CD4-positive, alpha-beta T cell treated with Interleukin-10 for 1 hour (primary cell): Measurements from ENCODE around the gene OR4E1.
"Not testable (repeated sequence)": the region's sequence is repeated elsewhere in the genome, so short reads cannot be mapped to it uniquely, and the experiment has no call there.

Experiments
- DNase-seq: peaks from one replicate; pipeline ENCODE4 v3.0.0-alpha.2; 2020

Gene OR4E1, protein sequence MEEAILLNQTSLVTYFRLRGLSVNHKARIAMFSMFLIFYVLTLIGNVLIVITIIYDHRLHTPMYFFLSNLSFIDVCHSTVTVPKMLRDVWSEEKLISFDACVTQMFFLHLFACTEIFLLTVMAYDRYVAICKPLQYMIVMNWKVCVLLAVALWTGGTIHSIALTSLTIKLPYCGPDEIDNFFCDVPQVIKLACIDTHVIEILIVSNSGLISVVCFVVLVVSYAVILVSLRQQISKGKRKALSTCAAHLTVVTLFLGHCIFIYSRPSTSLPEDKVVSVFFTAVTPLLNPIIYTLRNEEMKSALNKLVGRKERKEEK

DNA sequence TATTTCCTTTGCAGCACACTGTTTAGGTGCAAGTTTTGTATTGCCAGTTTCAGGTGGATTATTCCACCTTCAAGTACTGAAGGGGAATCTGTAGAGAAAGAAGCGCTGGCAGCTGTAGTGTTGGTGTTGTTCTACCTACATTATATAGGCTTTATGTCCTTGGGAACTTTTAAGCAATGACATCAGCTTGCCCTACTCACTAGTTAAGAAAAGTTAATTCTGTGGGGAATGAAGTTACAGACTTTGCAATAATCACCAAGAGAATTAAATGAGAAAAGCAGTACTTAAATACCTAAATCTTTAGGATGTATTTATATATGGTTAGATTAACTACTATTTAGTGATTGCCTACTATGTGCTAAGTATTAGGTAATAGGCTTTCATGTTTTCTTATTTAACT is at the start of gene OR4E1:
OR4E1 (minus strand) TSS at position 101 of the 400 bp plus-strand sequence. CDS start 2,883 bp downstream, outside the sequence.
- no peak for DNase-seq

DNA sequence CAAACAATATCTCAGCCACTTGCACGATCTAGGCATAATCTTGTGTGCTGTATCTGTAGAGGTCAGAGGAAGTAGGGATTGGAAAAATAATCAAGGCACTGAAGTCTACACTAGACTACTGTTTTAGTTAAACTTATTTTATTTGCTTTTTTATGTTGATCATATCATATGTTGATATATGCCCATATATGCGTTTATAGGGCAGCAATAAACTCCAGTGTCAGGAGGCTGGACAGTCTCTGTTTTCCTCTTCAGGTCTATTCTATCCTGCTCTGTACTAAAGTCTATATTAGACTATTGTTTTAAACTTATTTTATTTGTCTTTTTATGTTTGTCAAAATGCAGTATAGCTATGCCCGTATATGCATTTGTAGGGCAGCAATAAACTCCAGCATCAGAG is 47.9 kb upstream of the OR4E1 start:
- DNase-seq = no peak

DNA sequence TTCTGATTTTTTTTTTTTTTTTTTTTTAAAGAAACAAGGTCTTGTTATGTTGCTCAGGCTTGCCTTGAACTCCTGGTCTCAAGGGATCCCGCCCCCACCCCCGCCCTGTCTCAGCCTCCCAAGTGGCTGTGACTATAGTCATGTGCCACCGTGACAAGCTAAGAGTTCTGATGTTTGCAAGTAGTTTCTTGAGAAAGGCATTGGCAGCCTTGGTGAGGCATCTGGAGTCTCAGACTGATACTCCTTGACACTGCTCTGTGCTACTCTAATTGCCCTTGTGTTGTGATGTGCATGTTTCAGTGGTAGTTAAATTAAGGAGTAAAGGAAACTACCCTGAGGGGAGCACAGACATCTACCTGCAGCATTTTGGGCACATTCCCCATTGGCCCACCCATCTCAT is 46.2 kb upstream of the OR4E1 start:
- no peak for DNase-seq

DNA sequence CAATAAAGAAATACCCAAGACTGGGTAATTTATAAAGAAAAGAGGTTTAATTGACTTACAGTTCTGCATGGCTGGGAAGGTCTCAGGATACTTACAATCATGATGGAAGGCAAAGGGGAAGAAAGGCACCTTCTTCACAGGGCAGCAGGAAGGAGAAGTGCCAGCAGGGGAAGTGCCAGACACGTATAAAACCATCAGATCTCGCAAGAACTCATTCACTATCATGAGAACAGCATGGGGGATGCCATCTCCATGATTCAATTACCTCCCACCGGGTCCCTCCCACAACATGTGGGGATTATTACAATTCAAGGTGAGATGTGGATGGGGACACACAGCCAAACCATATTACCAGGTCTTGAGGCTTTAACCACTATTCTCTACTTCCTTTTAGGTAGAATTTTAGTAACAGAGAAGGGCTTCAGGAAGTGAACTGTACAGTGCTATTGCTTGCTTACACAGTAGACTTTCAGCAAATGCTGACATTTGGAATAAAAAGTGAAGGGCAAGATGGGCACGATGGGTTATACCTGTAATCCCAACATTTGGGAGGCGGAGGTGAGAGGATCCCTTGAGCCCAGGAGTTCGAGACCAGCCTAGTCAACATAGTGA is 40.8 kb upstream of the OR4E1 start:
- no peak for DNase-seq

DNA sequence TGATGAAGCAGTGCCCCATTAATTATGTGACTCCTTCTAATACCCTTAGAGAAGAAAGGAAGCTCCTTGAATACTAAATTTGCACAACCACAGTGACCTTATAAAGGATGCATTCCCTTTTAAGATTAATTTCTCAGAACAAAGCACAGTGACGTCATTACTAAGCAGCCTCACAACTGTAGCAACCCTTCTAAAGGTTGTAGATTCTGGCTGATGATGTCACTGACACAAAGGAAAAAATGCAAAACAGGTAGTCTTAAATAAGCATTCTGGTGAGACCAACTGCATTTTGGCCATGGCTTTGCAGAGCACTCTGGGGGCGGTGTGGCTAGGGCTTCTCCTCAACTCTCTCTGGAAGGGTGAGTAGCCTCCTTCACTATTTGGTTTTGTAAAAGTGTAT is 38.4 kb upstream of the OR4E1 start:
- DNase-seq = peak; percentile 44

DNA sequence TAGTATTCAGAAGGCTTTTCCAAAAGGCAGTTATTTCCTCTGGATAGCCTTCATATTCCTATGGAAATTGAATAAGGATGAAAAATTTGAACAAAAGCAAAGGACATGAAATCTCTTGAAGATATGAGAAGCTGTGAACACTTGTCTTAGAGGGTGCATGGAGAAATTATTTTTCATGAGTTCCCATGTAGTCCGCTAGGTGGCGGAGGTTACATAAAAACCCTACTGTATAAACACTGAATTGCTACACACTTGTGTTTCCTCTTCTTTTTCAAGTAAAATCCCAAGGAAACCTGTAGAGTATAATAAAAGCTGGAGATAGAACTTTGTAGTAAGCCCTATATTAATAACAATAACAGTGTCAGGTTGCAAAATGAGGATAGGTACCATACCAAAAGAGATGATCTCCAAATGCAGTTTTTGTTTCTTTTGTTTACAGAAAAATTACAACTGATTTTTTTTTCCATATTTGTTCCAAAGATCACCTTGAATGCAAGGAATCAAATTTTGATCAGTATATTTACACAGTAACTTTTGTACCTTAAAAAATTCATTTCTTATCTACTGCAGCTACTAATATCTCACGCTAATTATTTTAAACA is 37.8 kb upstream of the OR4E1 start:
- DNase-seq = peak; percentile 54

DNA sequence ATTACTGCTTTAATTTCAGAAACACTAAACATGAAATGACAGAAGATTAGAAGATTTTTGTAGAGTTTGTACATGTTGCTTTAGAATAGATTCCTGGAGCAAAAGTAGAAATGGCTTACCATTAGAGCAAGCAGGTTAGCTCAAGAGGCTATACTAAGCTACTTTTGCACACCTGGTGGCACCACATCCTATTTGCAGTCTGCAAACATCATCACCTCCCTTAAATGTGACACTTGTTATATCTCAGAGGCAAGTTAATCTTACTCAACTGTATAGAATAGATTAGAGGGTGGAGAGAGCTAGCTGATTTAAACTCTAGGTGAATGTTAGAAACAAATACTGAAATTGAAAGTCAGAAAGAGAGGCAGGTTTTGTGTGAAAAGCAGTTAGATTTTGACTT is 30.7 kb upstream of the OR4E1 start:
- no peak for DNase-seq

DNA sequence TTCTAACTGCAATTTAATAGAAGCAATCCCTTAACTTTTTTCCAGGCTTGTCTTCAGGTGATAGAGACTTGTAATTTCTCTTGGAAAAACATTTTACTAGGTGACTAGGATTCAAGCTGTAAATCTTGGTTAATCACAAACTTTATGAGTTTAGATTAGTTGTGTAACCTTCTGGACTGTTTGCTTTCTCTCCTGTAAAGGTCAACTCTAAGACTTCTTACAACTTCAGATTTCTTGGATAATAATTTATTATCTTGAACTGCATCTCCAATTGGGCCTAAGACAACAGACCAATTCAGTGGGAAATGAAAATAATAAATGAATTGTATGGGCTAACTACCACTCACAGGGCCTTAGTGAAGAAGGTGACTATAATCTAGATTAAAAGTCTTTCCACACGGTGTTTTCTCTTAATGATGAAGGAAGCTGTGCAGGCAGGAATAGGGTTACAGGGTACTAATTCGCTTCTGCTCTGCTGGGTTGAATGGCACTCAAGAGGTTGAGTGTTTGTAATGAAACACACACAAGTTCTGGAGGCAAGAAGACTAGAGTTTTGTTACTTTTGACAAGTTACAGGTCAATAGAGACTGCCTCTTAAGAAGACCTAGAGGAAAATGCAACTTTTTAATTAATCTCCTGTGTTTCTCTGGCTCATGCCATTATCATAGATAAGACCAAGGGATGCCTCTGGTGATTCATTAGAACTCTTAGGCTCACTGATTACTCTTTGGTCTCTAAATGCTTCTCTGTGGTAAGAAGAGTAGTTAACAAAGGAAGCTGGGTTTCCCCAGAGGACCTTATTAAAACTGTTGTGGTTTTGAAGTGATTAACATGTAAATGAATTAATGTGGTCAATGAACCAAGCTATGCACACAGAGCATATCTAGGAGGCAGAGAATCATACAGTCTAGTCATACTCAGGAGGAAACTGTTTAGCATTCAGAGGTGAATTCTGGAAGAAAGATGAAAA is 30.0 kb upstream of the OR4E1 start:
- DNase-seq = peak; percentile 35

DNA sequence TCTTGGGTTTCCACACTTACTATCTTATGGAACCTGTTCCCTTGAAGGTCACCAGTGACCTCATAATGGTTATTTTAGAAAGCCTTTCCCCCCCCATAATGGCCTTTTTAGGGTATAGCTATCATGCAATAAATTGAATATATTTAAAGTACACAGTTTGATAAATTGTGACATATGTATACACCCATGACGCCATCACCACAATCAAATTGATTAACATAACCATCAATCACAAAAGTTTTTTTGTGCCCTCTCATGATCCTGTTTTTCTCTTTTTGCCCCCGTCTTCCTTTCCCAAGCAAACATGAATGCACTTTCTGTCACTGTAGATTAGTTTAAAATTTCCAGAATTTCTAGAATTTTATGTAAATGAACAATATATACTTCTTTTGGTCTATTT is 28.7 kb upstream of the OR4E1 start:
- DNase-seq = no peak

DNA sequence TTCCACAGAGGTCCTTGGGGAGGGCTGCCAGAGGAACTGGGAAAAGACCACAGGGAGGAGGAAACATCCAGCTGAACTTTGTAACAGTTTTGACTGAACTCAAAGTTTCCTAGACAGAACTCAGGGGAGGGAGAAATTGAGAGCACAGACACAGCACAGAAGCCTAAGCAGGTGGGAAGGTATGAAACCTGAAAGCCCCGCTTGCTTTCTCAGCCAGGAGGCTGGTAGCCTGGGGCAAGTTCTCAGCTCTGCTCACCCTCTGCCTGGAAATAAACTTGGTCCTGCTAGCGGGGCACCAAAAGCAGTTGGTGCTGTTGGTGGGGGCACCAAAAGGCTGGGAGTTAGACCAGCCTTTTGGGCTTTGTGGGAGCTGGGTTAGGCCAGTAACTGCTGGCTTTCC is 25.9 kb upstream of the OR4E1 start:
- DNase-seq = no peak

DNA sequence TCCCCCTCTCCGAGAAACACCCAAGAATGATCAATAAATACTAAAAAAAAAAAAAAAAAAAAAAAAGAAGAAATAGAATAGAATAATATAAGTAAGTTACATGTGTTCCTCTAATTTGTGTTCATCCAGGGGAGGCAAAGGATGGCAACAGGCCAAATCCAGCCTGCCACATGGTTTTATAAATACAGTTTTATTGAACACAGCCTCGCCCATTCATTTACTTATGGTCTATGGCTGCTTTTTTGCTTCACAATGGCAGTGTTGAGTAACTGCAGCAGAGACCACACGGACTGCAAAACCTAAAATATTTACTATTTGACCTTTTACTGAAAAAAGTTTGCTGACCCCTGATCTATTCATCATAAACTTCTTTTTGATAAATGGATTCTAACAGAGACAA is 24.9 kb upstream of the OR4E1 start:
- not testable (repeated sequence) for DNase-seq

DNA sequence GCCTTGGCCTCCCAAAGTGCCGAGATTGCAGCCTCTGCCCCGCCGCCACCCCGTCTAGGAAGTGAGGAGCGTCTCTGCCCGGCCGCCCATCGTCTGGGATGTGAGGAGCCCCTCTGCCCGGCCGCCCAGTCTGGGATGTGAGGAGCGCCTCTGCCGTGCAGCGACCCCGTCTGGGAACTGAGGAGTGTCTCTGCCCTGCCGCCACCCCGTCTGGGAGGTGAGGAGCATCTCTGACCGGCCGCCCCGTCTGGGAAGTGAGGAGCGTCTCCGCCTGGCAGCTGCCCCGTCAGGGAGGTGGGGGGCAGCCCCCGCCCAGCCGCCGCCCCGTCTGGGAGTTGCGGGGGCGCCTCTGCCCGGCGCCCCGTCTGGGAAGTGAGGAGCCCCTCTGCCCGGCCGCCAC is 24.0 kb upstream of the OR4E1 start:
- DNase-seq = not testable (repeated sequence)

DNA sequence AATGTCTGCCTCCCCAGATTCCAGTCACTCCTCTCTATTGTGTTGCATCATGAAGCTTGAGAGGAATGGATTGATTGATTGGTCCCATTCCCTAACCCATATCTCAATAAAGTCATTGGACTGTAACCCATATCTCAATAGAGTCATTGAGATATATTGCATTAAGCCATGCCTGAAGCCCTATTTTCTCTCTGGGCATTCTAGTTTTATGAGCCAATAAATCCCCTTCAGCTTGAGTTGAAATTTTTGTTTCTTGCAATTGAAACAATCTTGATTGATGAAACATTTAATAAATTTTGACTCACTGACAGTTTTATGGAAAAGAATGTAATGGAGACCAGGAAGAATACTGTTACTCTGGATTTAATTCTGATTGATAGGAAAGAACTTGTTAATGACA is 20.8 kb upstream of the OR4E1 start:
- no peak for DNase-seq

DNA sequence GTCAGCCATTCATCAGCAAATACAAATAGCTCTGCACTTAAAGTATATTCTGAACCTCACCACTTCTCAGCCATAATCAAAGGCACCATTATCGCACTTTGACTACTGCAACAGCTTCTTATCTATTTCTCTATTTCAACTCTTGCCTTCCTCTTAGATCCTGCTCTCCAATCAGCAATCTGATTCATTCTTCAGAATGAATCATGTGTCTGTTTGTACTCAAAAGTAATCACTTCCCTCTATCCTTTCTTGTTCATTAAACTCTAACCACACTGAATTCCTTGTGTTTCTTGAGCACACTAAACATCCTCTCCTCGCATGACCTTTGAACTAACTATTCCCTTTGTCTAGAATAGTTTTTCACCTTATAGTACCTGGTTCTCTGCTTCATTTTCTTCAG is 12.8 kb upstream of the OR4E1 start:
- no peak for DNase-seq

DNA sequence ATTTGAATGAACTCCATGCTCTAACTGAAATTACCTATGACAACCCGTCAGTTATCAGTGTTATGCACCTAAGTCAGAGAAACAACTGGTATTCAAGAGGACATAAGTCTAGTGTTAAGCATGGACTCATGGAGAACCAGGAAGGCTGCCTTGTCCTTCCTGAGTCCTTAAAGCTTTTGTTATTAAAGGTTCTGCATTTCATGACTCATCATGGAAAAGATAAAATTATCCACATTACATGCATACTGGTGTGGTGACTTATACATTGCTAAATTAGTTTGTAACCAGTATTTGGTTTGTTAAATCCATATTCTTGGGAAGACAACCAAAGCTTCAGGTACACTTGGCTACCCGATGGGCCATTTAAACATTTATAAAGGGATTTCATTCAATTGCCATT is 6.5 kb upstream of the OR4E1 start:
- DNase-seq = no peak

DNA sequence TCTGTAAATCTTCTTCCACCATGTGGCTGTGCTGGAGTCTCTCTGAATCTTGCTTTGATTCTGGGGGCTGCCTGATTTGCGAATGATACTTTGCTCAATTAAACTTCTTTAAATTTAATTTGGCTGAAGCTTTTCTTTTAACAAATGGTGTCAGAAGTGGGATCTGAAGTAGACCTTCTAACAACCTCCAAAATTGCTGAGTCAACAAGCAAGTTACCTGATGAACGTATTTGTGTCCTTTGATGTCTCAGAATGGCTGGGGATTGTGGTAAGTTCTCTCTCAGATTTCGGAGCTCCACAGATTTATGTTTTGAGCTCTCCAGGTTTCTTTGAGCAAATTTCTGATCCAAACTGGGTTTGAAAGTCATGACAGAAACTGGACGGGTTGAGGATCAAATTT is 1.9 kb upstream of the OR4E1 start:
- DNase-seq = no peak

DNA sequence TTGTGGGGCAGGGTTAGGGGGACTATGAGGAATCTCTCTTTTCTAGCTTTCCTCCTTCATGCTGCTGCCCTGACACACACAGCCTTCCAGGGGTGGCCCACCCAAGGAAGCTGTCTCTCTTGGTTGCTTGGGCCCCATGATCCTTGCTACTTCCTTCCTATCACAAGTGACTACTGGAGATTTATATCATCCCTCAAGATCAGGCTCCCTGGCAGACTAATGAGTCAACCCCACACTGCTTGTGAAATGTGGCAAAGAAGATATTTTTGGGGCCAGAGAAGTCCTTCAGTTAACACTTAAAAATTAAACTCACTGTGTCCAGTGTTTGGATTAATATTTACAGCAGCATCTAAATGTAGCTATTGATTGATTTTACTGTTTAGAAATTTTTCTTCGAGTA is 1.5 kb downstream of the OR4E1 start:
- no peak for DNase-seq

DNA sequence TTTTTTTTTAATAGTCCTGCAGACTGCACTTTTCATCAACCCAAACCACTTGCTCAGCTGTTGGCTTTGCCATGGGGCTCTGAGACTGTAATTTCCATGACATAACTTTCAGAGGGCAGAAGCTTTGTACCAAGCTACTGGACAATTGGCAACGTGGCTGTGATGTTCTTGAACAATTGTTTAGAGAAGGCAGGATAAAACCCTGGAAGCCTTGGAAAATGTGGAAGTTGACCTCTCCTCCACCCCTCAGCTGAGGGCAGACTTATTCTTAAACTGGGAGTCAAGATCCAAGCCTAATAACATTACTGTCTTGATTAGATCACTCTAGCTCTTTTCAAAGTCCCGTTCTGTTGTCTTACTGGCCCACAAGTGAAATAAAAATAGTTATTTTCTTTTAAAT is 2.2 kb downstream of the OR4E1 start:
- DNase-seq = no peak

DNA sequence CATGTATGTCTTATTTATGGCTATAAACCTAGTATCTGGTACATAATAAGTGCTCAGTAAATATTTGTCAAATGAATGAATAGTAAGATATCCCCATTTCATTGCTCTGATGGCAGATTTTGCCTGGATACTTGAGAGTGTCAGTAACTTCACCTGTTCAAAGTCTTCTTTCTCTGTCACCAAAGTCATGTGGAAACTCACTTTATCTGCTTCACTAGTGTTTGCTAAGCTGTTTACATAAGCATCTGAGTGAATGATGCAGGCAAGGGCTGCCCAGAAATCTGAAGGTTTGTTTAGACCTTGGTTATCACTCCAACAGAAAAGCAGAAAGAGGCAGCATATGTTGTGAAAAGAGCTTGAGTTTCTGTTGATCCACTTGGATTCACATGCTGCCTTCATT is 4.3 kb downstream of the OR4E1 start:
- DNase-seq = no peak

DNA sequence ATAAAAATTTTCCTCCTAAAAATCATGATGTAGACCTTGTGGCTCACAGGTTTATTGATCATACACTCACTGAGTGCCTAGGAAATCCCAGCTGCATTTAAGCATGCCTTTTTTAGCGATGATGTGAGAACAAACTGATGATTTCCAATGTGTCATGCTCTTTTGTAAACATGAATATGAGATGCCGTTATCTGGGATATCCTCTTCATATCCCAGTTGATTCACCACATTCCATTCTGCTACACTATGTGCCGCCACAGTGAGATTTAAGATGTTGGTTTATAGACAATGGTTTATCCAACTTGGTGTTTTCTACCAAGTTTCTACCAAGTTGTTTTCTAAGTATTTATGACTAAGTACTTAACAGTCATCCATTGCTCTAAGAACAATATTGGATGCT is 5.2 kb downstream of the OR4E1 start:
- DNase-seq = no peak

DNA sequence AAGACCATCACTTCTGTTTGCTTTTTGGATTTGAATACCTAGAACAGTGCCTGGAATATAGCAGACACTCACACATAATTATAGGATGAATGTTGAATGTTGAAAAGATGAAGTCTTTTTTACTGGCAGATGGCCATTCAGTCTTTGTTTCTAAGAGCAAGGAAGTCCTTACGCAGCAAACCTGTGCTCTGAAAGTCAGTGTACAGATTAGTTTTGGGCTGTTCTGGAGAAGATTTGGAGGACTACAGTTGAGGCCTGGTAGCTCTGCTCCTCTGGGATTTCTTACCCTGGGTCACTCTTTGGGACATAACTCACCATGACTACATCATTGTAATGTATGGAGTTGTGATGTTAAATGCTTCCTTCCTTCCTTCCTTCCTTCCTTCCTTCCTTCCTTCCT is 16.6 kb downstream of the OR4E1 start:
- no peak for DNase-seq

DNA sequence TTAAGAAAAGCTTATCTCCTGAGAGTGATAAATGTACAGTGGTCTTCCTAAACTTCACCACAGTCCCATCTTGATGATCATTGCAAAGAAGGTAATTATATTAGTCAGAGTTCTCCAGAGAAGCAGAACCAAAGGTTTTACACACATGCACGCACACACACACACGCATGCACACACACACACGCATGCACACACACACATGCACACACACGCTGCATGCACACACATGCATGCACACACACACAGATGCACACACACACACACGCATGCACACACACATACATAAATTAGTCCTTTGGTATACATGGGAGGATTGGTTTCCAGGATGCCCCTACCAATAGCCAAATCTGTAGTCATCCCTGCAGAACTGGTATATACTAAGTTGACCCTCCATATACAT is 19.4 kb downstream of the OR4E1 start:
- no peak for DNase-seq

DNA sequence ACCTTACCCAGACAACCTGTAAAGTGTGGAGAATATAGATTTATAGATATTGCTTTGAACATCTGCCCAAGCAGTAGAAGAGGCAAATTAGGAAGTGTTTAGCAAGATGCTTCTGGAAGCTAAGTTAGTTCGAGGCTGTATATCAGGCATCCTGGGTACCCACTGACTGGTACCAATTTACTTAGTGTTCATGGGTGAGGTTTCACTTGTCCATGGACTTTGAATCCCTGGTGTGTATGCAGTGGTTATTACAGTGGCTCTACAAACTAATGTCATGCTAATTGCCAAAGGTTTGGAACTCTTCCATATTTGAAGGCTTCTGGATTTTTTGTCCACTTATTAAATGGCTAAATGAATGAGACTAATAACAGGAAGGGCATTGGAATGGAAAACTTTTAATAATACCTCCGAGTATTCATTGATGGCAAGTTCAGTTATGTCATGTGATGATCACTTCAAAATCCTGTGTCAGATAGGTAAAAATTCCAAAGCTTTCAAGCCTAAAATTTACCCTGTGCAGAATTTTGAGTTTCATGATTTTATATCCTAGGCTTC is 20.2 kb downstream of the OR4E1 start, which contains the start of gene OR4E2:
OR4E2 (plus strand) TSS at position 505 of the 555 bp plus-strand sequence. CDS start 11,248 bp downstream, outside the sequence.
- DNase-seq = no peak
